Stimulated activated CD4-positive, alpha-beta T cell treated with anti-CD3 and anti-CD28 coated beads, Interleukin-1b, Interleukin-23, amount 100 ng/mL, for 1 hour (primary cell): ENCODE measurements around the gene ZNF182.
"Not testable (repeated sequence)": the region's sequence is repeated elsewhere in the genome, so short reads cannot be mapped to it uniquely, and the experiment has no call there.

Source experiments
- DNase-seq, 2 donors: peaks; one replicate each; pipeline ENCODE4 v3.0.0-alpha.2; 2020; ENCODE audit warnings: low read depth in 2 of 2

The ZNF182 gene

GRCh38 chrX:48002319-48002718 is 1.5 kb downstream of the ZNF182 start:
- DNase-seq: no peak

- DNase-seq: no peak
Observed at GRCh38 chrX:48001260-48001659, 2.5 kb downstream of the ZNF182 start.

- no peak for DNase-seq
Observed at GRCh38 chrX:47992669-47993068, 11.1 kb downstream of the ZNF182 start.

- DNase-seq: no peak
Observed at GRCh38 chrX:47992095-47992380, 11.8 kb downstream of the ZNF182 start.

GRCh38 chrX:47991263-47992094 is 12.3 kb downstream of the ZNF182 start:
- no peak for DNase-seq

GRCh38 chrX:47976254-47977151 is 27.3 kb downstream of the ZNF182 start:
- no peak for DNase-seq

GRCh38 chrX:47973235-47973634 is 30.6 kb downstream of the ZNF182 start:
- DNase-seq: no peak

- not testable (repeated sequence) for DNase-seq
Observed at GRCh38 chrX:47965526-47965925, 38.3 kb downstream of the ZNF182 start.

GRCh38 chrX:47961830-47962229 is 42.0 kb downstream of the ZNF182 start:
- not testable (repeated sequence) for DNase-seq

- no peak for DNase-seq
Observed at GRCh38 chrX:47960406-47960805, 43.4 kb downstream of the ZNF182 start.

GRCh38 chrX:47958761-47959342 is 44.9 kb downstream of the ZNF182 start:
- no peak for DNase-seq

- DNase-seq: not testable (repeated sequence)
Observed at GRCh38 chrX:47958206-47958605, 45.6 kb downstream of the ZNF182 start.

GRCh38 chrX:47956016-47956415 is 47.8 kb downstream of the ZNF182 start:
- DNase-seq: no peak

GRCh38 chrX:47955295-47955694 is 48.5 kb downstream of the ZNF182 start:
- DNase-seq: not testable (repeated sequence)

GRCh38 chrX:47941423-47941822 is 62.4 kb downstream of the ZNF182 start:
- no peak for DNase-seq

GRCh38 chrX:47940448-47940847 is 63.3 kb downstream of the ZNF182 start:
- no peak for DNase-seq

GRCh38 chrX:47936940-47937317 is 66.9 kb downstream of the ZNF182 start:
- no peak for DNase-seq

GRCh38 chrX:47936224-47936939 is 67.4 kb downstream of the ZNF182 start:
- DNase-seq: no peak

- DNase-seq: no peak
Observed at GRCh38 chrX:47933946-47934345, 69.8 kb downstream of the ZNF182 start.

GRCh38 chrX:47931970-47932369 is 71.8 kb downstream of the ZNF182 start:
- not testable (repeated sequence) for DNase-seq

- DNase-seq: no peak
Observed at GRCh38 chrX:47927212-47927611, 76.6 kb downstream of the ZNF182 start.
